ENCODE measurements around the gene SOS2.

GRCh38 chr14:50186107-50186506 is 45.3 kb downstream of the SOS2 start:
- TF ChIP-seq CTCF (conservative IDR thresholded peaks at IDR 0.05) (no peak), EZH2 (IDR thresholded peaks at IDR 0.05; ENCODE audit: low read depth) (no peak)

All from PC-9 (cell line).